Left colon (tissue), 2 donors: ENCODE data around the gene NOCT. TPM values are rescaled to one million over a fixed set of nuclear protein-coding genes. Genes with fewer than 3 reads are reported as not detected.
"Not testable (repeated sequence)": the region's sequence is repeated elsewhere in the genome, so short reads cannot be mapped to it uniquely, and the experiment has no call there.

Experiments used
- ATAC-seq: fragments of 200-7000 bp; cut with Tn5 transposase; one replicate; pipeline ENCODE4 v1.9.1; 2020; ENCODE audit warnings: mild to moderate bottlenecking, moderate library complexity
- DNase-seq, 2 donors: peaks; one replicate each; pipeline ENCODE4 v3.0.0-alpha.2; 2020
- intact Hi-C, 2 donors: fragments of 100-400 bp; cut with DNase I in 1 of 2; cut with micrococcal nuclease in 1 of 2; formaldehyde crosslinking; loops; one replicate each; pipeline versions ENCODE4 v1.11.2 to v1.14.0; 2022; cut with DNase I, micrococcal nuclease
- long read RNA-seq: library from polyadenylated mRNA; unstranded; transcript quantifications from one replicate; pipeline ENCODE4 v2.0.0, GENCODE V29; 2021
- total RNA-seq, 2 donors: library from RNA; stranded (reverse); fragmentation: NEBNext Ultra II Directional; extraction: Animal tissue kit (Norgen Biotek cat#: 25700); gene quantifications; one replicate each; pipeline ENCODE4 v1.2.1, GENCODE V29; 2021
- donor health status: DM: no; HTN: no; CAD: no.
- donor health status: DM: yes; HTN: yes; CAD: no.

NOCT gene
- 10 to 100 TPM in 1 of 2 donors, 1 to 10 TPM in 1; 9.2 to 15.3 TPM for total RNA-seq
- long read RNA-seq: 0 reads

GRCh38 chr4:139015269-139015947, at the start of gene NOCT:
Gene NOCT, plus strand, starts transcription at chr4:139015781. Its CDS starts 201 bp downstream, at chr4:139015982.
- ATAC-seq: peak; percentile 83
- intact Hi-C loops: no loop called here

GRCh38 chr4:138967313-138967712, 48.3 kb upstream of the NOCT start:
- DNase-seq (no peak), ATAC-seq (no peak)
- intact Hi-C loops: no loop called here

More at GRCh38 chr4:139015269-139015947, at the start of gene NOCT:
- DNase-seq: peak; percentile 93

DNA sequence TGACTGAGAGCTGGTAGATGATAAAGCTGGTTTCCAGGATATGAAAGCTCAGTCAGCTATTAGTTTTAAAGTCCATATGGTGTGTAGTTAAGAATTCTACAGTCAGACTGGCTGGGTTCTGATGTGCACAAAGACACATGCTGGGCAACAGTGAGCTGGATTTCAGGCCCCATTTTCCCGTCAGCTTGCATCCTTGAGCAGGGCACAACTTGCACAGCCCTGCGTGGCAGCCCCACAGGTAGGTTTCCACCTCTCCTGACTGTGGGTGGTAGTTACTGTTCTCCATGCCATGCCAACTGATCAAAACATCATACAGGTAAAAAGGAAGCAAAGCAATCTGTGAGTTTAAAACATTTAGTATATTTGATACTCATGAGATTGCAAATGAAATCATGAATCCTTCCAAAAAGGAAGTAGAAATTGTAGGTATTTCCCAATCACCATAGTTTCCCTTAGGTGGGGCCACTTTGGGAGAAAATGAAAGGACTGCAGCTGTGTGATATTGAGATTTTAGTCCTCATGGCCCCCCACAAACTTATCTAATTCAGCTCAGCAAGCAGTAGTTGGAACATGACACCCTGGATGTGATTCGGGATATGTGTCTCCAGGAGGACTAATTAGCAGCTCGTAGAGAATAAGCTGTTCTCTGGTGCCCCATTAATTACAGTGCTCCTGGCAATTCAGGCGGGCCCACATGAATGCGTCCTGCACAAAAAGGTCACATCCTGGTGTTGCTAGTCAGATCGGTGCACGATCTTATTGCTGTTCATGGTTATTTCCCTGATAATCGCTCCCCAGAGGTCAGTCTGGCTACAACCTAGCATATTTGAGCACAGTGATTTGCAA, 42.4 kb upstream of the NOCT start:
- ATAC-seq (no peak), DNase-seq (no peak)
- intact Hi-C loops: no loop called here

DNA sequence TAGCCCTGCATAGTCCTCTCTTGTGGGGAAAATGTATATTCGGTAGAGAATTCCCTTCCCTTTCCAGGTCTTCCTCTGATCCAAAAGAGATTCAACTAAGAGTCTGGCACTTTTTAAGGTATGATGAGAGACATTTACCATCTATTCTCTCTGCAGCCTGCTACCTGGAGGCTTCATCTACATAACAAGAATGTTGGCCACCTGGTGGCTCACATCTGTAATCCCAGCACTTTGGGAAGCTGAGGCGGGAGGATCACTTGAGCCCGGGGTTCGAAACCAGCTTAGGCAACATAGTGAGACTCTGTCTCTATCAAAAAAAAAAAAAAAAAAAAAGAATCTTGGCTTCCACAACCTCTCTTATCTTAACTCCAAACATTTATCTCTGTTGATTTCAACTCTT, 40.4 kb upstream of the NOCT start:
- no peak for DNase-seq
- intact Hi-C loops: no loop called here
- no peak for ATAC-seq

DNA sequence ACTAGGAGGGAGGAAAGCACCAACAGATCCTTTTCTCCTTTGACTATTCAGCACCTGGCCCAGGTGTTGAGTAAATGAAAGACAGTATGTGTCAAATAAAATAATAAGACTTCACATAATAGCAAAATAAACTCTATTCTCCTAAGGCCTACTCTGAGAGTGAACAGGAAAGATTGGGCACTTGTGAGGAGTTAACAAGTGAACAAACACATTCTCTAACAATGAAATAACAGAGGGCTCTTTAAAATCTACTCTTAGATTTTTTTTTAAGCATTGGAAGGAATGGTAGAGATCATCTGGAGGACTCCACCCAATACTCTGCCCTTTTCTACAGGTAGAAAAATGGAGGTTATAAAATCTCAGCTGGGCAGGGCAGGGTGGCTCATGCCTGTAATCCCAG, 39.1 kb upstream of the NOCT start:
- ATAC-seq: no peak

DNA sequence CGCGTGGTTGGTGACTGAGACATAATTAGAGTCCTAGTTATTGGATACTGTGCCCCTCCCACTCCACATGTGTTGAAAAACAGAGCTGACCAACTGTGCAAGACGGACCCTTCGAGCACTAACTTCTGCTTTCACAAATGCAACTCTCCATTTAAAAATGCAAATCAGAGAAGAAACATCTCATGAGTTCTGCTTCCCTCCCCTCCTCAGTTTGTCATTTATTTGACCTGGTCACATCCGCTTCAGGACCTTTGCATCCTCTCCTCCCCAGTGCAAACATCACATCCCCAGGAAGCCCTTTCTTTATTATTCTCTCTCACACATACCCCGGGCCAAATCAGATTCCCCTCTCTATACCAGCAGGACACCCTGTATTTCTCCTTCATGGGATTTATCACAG, 38.1 kb upstream of the NOCT start:
- no peak for DNase-seq
- ATAC-seq: no peak
- intact Hi-C loops: no loop called here

More for the DNA sequence above, 39.1 kb upstream of the NOCT start:
- DNase-seq: no peak
- intact Hi-C loops: no loop called here

GRCh38 chr4:138978028-138978585, 37.5 kb upstream of the NOCT start:
- ATAC-seq: no peak
- intact Hi-C loops: no loop called here
- DNase-seq: no peak

DNA sequence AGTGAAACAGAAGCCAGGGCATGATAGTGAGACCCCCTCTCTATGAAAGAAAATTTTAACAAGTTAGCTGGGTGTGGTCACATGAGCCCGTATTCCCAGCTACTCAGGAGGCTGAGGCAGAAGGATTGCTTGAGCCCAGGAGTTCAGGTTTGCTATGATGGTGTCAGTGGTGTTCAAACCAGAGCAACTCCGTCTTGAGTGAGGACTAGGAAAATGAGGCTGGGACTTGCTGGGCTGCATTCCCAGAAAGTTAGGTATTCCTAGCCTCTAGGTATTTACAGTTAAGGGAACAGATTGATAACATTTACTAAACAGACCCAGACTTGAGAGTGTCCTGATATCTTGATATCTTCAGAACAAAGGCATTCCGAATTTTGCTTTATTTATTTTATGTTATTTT, 37.0 kb upstream of the NOCT start:
- DNase-seq (no peak), ATAC-seq (no peak)
- intact Hi-C loops: no loop called here

DNA sequence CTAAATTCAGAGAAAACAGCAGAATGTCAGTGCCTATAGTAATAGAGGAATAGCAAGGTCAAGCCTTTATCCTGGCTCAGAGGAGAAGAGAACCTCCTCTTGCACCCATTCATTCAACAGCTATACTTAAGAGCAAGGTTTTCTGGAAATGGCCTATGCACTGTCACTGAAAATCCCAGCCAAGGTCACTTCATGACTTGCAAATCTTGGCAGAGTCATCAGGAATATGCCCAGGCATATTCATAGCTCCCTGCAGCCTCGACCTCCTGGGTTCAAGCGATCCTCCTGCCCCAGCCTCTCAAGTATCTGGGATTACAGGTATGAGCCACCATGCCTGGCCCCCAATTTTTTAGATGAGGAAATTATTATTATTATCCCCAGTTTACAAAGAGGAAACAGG, 35.8 kb upstream of the NOCT start:
- intact Hi-C loops: no loop called here
- DNase-seq (no peak), ATAC-seq (no peak)

DNA sequence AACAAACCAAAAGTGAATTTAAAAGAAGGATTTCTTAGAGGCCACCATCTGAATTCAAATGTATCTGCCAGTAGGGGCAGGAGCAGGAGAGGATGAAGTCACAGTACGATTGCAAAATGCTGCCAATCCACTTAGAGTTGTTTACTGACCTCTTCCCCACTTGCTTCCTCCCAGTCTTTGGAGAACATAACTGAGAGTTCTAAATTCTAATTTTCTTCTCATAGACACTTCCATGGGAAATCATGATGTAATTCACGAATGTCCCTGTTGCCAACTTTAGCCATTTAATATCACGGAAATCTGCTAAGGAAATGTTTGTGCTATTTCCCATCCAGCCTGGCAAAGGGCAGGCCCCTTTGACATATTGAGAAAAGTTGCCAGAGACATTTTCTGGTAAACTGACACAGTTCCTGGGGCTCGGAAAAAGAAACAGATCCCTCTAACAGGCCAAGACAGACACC, 33.6 kb upstream of the NOCT start:
- ATAC-seq (no peak), DNase-seq (no peak)
- intact Hi-C loops: no loop called here

DNA sequence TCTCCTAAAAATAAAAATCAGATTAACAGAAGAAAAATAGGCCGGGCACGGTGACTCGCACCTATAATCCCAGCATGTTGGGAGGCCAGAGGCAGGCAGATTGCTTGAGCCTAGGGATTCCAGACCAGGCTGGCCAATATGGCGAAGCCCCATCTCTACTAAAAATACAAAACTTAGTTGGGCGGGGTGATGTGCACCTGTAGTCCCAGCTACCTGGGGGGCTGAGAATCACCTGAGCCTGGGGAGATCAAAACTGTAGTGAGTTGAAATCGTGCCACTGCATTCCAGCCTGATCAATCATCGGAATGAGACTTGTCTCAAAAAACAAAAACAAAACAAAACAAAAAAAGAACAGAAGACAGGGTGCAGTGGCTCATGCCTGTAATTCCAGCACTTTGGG, 32.8 kb upstream of the NOCT start:
- ATAC-seq: no peak
- intact Hi-C loops: no loop called here
- DNase-seq: no peak

DNA sequence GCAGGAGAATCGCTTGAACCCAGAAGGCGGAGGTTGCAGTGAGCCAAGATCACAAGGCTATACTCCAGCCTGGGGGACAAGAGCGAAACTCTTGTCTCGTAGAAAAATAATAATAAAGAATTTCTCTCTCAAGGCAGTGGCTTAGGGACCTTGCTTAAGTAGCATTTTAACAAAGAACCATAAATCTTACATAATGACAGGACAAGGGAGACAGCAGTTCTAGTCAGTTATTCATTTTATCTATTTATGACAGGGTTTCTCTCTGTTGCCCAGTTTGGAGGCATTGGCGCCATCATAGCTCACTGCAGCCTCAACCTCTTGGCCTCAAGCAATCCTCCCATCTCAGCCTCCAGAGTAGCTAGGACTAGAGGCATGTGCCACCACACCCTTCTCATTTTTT, 31.9 kb upstream of the NOCT start:
- no peak for DNase-seq
- intact Hi-C loops: no loop called here
- no peak for ATAC-seq

- intact Hi-C loops: no loop called here
- ATAC-seq (no peak), DNase-seq (no peak)
These were observed 30.9 kb upstream of the NOCT start for GRCh38 chr4:138984647-138985046.

GRCh38 chr4:138992676-138993075, 22.9 kb upstream of the NOCT start:
- DNase-seq (no peak), ATAC-seq (no peak)
- intact Hi-C loops: no loop called here

DNA sequence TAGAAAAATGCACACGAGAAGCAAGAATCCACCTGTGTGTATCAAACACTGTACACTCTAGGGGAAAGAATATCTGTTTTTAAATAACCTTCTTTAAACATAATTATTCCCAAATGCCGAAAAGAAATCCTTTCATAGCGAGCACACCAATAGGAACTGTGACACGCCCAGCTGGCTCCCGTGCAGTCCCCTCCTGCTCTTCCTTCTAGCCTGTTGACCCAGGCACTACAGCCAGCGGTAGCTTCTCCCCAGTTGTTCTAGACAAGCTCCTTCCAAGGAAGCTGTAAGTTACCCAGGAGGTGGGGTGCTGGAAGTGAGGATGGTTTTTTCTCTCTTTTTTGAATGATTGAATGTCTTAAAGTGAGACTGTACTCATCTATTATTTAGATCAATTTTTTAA, 19.5 kb upstream of the NOCT start:
- intact Hi-C loops: no loop called here
- peak; percentile 61 for ATAC-seq

DNA sequence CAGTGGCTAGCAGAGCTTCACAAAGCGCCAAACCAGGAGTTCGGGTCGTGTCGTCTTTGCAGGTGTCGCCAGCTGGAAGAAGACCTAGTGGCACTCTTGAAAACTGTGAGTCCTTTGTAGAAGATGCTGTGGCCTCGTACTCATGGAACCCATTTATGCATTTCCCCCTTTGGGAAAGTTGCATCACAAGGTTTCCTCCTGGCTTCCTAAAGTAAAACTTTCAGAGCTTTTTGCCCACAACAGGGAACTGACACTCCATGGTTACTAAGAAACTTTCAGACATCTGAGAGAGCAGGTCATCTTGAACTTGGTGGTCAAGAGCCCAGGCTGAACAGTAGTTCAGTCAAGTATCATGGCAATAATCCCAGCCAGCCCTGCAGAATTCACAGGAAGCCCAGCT, 15.9 kb upstream of the NOCT start:
- intact Hi-C loops: no loop called here
- DNase-seq (no peak), ATAC-seq (no peak)

More for the DNA sequence above, 19.5 kb upstream of the NOCT start:
- no peak for DNase-seq

- intact Hi-C loops, ATAC-seq, DNase-seq: not testable (repeated sequence)
These were observed 15.4 kb upstream of the NOCT start for GRCh38 chr4:139000134-139000533.

DNA sequence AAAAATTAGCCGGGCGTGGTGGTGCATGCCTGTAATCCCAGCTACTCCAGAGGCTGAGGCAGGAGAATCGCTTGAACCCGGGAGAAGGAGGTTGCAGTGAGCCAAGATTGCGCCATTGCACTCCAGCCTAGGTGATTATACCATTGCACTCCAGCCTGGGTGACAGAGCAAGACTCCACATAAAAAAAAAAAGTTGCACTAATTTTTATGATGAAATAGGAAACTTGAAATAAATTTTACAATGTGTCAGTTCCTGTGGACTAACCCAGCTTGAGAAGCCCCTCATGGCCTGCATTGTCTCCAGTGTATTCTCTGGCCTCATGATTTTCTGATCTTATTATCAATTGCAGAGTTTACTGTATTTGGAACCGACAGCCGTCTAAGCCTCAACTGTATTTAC, 14.2 kb upstream of the NOCT start:
- ATAC-seq, intact Hi-C loops: not testable (repeated sequence)

DNA sequence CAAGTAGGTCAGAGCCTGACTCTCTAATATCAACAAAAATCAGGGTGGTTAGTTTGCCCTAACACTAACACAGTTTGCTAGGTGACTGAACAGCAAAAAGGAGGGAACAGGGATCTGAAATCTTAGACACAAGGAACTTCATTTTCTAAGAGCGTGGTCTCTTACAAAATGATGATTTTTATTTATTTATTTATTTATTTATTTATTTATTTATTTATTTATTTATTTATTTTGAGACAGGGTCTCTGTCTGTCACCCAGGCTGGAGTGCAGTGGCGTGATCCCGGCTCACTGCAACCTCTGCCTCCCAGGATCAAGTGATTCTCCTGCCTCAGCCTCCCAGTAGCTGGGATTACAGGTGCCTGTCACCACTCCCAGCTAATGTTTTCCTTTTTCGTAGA, 11.9 kb upstream of the NOCT start:
- DNase-seq, intact Hi-C loops, ATAC-seq: not testable (repeated sequence)

More for the DNA sequence above, 14.2 kb upstream of the NOCT start:
- DNase-seq: not testable (repeated sequence)

GRCh38 chr4:139005774-139006173, 9.8 kb upstream of the NOCT start:
- DNase-seq: no peak
- ATAC-seq: no peak
- intact Hi-C loops: no loop called here
